Stimulated activated CD4-positive, alpha-beta T cell treated with anti-CD3 and anti-CD28 coated beads, Interleukin-2, amount 100 ng/mL, for 24 hours (primary cell): ENCODE data around the gene CLRN3.

Experiments
- DNase-seq, 2 donors: peaks; one replicate each; pipeline ENCODE4 v3.0.0-alpha.2; 2020

Gene CLRN3

GRCh38 chr10:127894146-127894545, 1.4 kb upstream of the CLRN3 start:
- DNase-seq, result no peak

GRCh38 chr10:127890832-127891334, 1.9 kb downstream of the CLRN3 start:
- DNase-seq, result no peak

GRCh38 chr10:127890216-127890615, 2.5 kb downstream of the CLRN3 start:
- DNase-seq, result no peak

GRCh38 chr10:127889605-127890195, 3.0 kb downstream of the CLRN3 start:
- no peak for DNase-seq

- DNase-seq, result no peak
Measured at GRCh38 chr10:127888521-127889312, 4.0 kb downstream of the CLRN3 start.

GRCh38 chr10:127887541-127888415, 5.0 kb downstream of the CLRN3 start:
- DNase-seq, result no peak

- no peak for DNase-seq
Measured at GRCh38 chr10:127886371-127887051, 6.2 kb downstream of the CLRN3 start.

- DNase-seq, result no peak
Measured at GRCh38 chr10:127884501-127884900, 8.2 kb downstream of the CLRN3 start.

GRCh38 chr10:127883516-127883915, 9.2 kb downstream of the CLRN3 start:
- no peak for DNase-seq

GRCh38 chr10:127882801-127883459, 9.8 kb downstream of the CLRN3 start:
- no peak for DNase-seq

- no peak for DNase-seq
Measured at GRCh38 chr10:127882391-127882790, 10.3 kb downstream of the CLRN3 start.

- no peak for DNase-seq
Measured at GRCh38 chr10:127881262-127881661, 11.5 kb downstream of the CLRN3 start.

GRCh38 chr10:127880557-127880956, 12.2 kb downstream of the CLRN3 start:
- no peak for DNase-seq

- no peak for DNase-seq
Measured at GRCh38 chr10:127878475-127879055, 14.2 kb downstream of the CLRN3 start.

- no peak for DNase-seq
Measured at GRCh38 chr10:127877699-127878098, 15.0 kb downstream of the CLRN3 start.

- DNase-seq, result no peak
Measured at GRCh38 chr10:127877116-127877515, 15.6 kb downstream of the CLRN3 start.

- DNase-seq, result no peak
Measured at GRCh38 chr10:127875916-127876315, 16.8 kb downstream of the CLRN3 start.

GRCh38 chr10:127875449-127875765, 17.3 kb downstream of the CLRN3 start:
- no peak for DNase-seq

- DNase-seq, result peak in 1 of 2 donors; percentile 6
Measured at GRCh38 chr10:127874671-127875448, 17.9 kb downstream of the CLRN3 start.

GRCh38 chr10:127873901-127874470, 18.8 kb downstream of the CLRN3 start:
- DNase-seq, result peak in 1 of 2 donors; percentile 10
